K562 (cell line): ENCODE results near the gene CSDE1. TPM values are rescaled to one million over a fixed set of nuclear protein-coding genes. Genes with fewer than 3 reads are reported as not detected.

ENCODE experiments used
- ATAC-seq: fragments of 200-7000 bp; cut with Tn5 transposase; 3 replicates; pipeline ENCODE4 v1.9.1; 2020; ENCODE audit warnings: moderate library complexity
- BruUV-seq: library from RNA; stranded (reverse); fragments of 400-500 nt; replicated peaks from 2 replicates; lab custom pipeline; 2021; lab: Mats Ljungman, UMichigan
- CTCF ChIA-PET: fragments of 300-600 bp; formaldehyde crosslinking; extraction: SDS; loops from one replicate; lab custom pipeline; 2021; ENCODE audit warnings: low intra/inter-chr PET ratio; lab: Yijun Ruan, JAX
- POLR2A ChIA-PET: fragments of 300-600, 350-650 bp; sonication (Branson Sonifier 250); formaldehyde crosslinking; extraction: SDS; loops from one replicate; lab custom pipeline; 2021; ENCODE audit warnings: antibody characterized with exemption, inconsistent platforms; lab: Yijun Ruan, JAX
- DNase-seq, 4 experiments: peaks; one replicate each; pipeline versions ENCODE4 v3.0.0 to v3.0.0-alpha.2; 2011 to 2018; ENCODE audit warnings: low spot score in 3 of 4, mixed read lengths in 3 of 4; ENCODE audit errors: extremely low read depth in 1 of 4
- FAIRE-seq: peaks from 2 replicates; lab custom pipeline; 2011; peaks lifted over from hg19 to GRCh38; lab: Jason Lieb, UNC
- H2AFZ ChIP-seq: 2 replicates; pipeline ENCODE4 v1.6.0; 2011; ENCODE audit warnings: low read depth, low read length, control low read depth, inconsistent platforms
- H3K27ac ChIP-seq: fragments of 200-600 bp; 3 replicates; pipeline ENCODE4 v1.8.0; 2011; ENCODE audit warnings: low read depth, mild to moderate bottlenecking, control low read depth, inconsistent platforms, low read length, moderate library complexity, mixed read lengths; ENCODE audit errors: extremely low read depth
- H3K27me3 ChIP-seq, 2 experiments: fragments of 300-600 bp in 1 of 2; 2 replicates in 1 of 2; 3 replicates in 1 of 2; pipeline versions ENCODE4 v1.6.0 to v1.8.0; 2011; ENCODE audit warnings: inconsistent platforms in 2 of 2, low read length in 2 of 2, mild to moderate bottlenecking in 1 of 2, mixed read lengths in 1 of 2, moderate library complexity in 1 of 2; ENCODE audit not compliant: control insufficient read depth in 2 of 2, insufficient read depth in 2 of 2
- H3K36me3 ChIP-seq: fragments of 300-600 bp; 3 replicates; pipeline ENCODE4 v1.8.0; 2011; ENCODE audit warnings: mild to moderate bottlenecking, low read length, inconsistent platforms; ENCODE audit not compliant: control insufficient read depth, insufficient read depth
- H3K4me1 ChIP-seq, 2 experiments: fragments of 200-600 bp in 1 of 2; replicated peaks in 1 of 2; 2 replicates in 1 of 2; 3 replicates in 1 of 2; pipeline versions ENCODE4 v1.5.1 to v1.8.0; 2011; ENCODE audit warnings: inconsistent platforms in 2 of 2, low read length in 2 of 2, mild to moderate bottlenecking in 1 of 2, mixed read lengths in 1 of 2, moderate library complexity in 1 of 2; ENCODE audit not compliant: control insufficient read depth in 2 of 2, insufficient read depth in 2 of 2
- H3K4me2 ChIP-seq: 2 replicates; pipeline ENCODE4 v1.6.1; 2011; ENCODE audit warnings: low read length, control low read depth, inconsistent platforms, mixed read lengths; ENCODE audit not compliant: insufficient read depth
- H3K4me3 ChIP-seq: fragments of 200-600 bp; sonication (generic), shearing (Covaris generic); 2 replicates; pipeline ENCODE4 v1.5.1; 2016; ENCODE audit warnings: control low read depth, inconsistent platforms
- H3K79me2 ChIP-seq: fragments of 200-600 bp; 3 replicates; pipeline ENCODE4 v1.8.0; 2011; ENCODE audit warnings: low read length, inconsistent platforms; ENCODE audit not compliant: control insufficient read depth, insufficient read depth
- H3K9ac ChIP-seq, 2 experiments: 2 replicates each; pipeline versions ENCODE4 v1.6.0 to v1.6.1; 2011; ENCODE audit warnings: low read depth in 2 of 2, low read length in 2 of 2, control low read depth in 1 of 2, inconsistent platforms in 1 of 2, mild to moderate bottlenecking in 1 of 2, mixed read lengths in 1 of 2; ENCODE audit not compliant: insufficient read depth in 1 of 2
- H3K9me1 ChIP-seq: one replicate; pipeline ENCODE4 v1.6.0; 2011; ENCODE audit warnings: inconsistent platforms, mild to moderate bottlenecking, low read length, moderate library complexity; ENCODE audit not compliant: control insufficient read depth, insufficient read depth
- H3K9me3 ChIP-seq: replicated peaks from 2 replicates; pipeline ENCODE4 v1.5.1; 2011; ENCODE audit warnings: low read depth, low read length, inconsistent platforms; ENCODE audit not compliant: control insufficient read depth, insufficient read depth
- H4K20me1 ChIP-seq: replicated peaks from 2 replicates; pipeline ENCODE4 v1.6.1; 2011; ENCODE audit warnings: low read length, inconsistent platforms, mixed read lengths; ENCODE audit not compliant: control insufficient read depth, insufficient read depth
- CEBPB ChIP-seq: fragments of 450-650 bp; IDR thresholded peaks from 2 replicates; pipeline ENCODE4 v1.6.1; 2016; ENCODE audit warnings: missing genetic modification characterization, missing compliant biosample characterization
- PPARD ChIP-seq: fragments of 250-450 bp; sonication (Bioruptor Pico); IDR thresholded peaks from 2 replicates; pipeline ENCODE4 v1.8.0; 2022; ENCODE audit warnings: inconsistent platforms, mild to moderate bottlenecking, moderate library complexity
- RBM34 ChIP-seq: fragments of 200-400 bp; formaldehyde crosslinking; IDR thresholded peaks from 2 replicates; pipeline ENCODE4 v1.6.1; 2018; ENCODE audit warnings: low read length, borderline replicate concordance; ENCODE audit not compliant: insufficient read depth
- WGBS: fragments of 100-300 bp; shearing (Covaris generic); methylation state at CpG from one replicate; pipeline ENCODE4 v1.1.6; 2016; ENCODE audit warnings: low coverage, mixed read lengths; ENCODE audit not compliant: insufficient coverage; ENCODE audit errors: missing lambda C conversion rate; 5-methylcytosine and 5-hydroxymethylcytosine counted together
- in situ Hi-C: fragments of 300-500 bp; cut with MboI; formaldehyde crosslinking; loops from 4 replicates; pipeline ENCODE4 v1.15.0; 2018; ENCODE audit warnings: inconsistent platforms, mixed read lengths
- intact Hi-C: fragments of 100-400 bp; cut with micrococcal nuclease; formaldehyde crosslinking; loops from 2 replicates; pipeline ENCODE4 v1.14.2; 2022
- polyA plus RNA-seq, 8 experiments: library from polyadenylated mRNA; depleted of rRNA in 4 of 8; stranded (reverse) in 5 of 8; unstranded in 3 of 8; fragments of >200 nt; fragmentation: Nextera tagmentation in 2 of 8; fragmentation: Illumina TruSeq in 1 of 8; extraction: Ambion mirVana in 2 of 8; extraction: Trizol in 1 of 8; gene quantifications; 2 replicates each; pipeline versions ENCODE4 v1.2.1 to v1.2.3, GENCODE V29; 2011 to 2014; ENCODE audit warnings: inconsistent platforms in 1 of 8, missing spikeins in 1 of 8
- small RNA-seq: library from RNA; depleted of rRNA; stranded (forward); fragments of <200 nt; gene quantifications from one replicate; pipeline ENCODE3, GENCODE V24; 2014
- total RNA-seq, 7 experiments: library from RNA; depleted of rRNA in 6 of 7; stranded (reverse); fragments of >200 nt in 6 of 7; fragmentation: Illumina TruSeq in 2 of 7; extraction: Trizol in 2 of 7; gene quantifications; 2 replicates each; pipeline versions ENCODE4 v1.2.1 to v1.2.3, GENCODE V29; 2011 to 2021; ENCODE audit warnings: low replicate concordance in 1 of 7
- TF ChIP-seq, protein P1 (sequence below): fragments of 250-450 bp; sonication (Bioruptor Pico); IDR thresholded peaks from 2 replicates; pipeline ENCODE4 v1.5.0; 2020; ENCODE audit warnings: mild to moderate bottlenecking, borderline replicate concordance

The CSDE1 gene
- total and polyA plus RNA-seq, 9 of the 15 experiments (the other 6 are each of a cell fraction or from before 2014, with no cell fraction given) = 174 to 538 (median 403) TPM

DNA sequence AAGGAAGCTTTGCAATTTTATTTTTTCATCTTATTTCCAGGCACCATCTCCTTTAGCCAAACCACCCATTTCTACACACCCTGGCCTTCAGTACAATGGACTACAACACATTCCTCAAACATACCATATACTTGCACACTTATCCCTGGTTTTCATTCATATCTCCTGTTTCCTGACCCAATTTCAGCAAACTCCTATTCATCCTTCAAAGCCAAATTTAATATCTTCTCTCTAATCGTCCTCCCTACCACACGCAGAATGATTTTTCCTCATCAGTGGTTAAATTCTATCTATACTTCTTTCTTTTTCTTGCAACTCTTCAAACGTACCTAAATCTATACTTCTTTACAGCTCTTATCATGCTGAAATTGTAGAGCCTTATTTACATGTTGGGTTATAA, 90.8 kb downstream of the CSDE1 start:
- H3K4me2 ChIP-seq = no peak overlapping the region
- H3K79me2 ChIP-seq = no peaks in the 10 kb centered on the region
- DNase-seq = no peak
- BruUV-seq = no TSS peak
- no peak overlapping the region for H3K4me3 ChIP-seq
- no peaks in the 10 kb centered on the region for H3K36me3 ChIP-seq
- no peaks in the 10 kb centered on the region for H4K20me1 ChIP-seq
- H3K27me3 ChIP-seq = peaks cover 0 to 10% of the 10 kb centered on the region in 2 experiments; a peak in 2 of 5 replicates
- in situ Hi-C loops = no loop called here
- intact Hi-C loops = no loop called here
- peaks cover 4 to 13% of the 10 kb centered on the region in 2 experiments; a peak in 3 of 5 replicates for H3K4me1 ChIP-seq
- no peak overlapping the region for H3K27ac ChIP-seq
- H3K9ac ChIP-seq = no peak overlapping the region
- TF ChIP-seq, protein P1, sequence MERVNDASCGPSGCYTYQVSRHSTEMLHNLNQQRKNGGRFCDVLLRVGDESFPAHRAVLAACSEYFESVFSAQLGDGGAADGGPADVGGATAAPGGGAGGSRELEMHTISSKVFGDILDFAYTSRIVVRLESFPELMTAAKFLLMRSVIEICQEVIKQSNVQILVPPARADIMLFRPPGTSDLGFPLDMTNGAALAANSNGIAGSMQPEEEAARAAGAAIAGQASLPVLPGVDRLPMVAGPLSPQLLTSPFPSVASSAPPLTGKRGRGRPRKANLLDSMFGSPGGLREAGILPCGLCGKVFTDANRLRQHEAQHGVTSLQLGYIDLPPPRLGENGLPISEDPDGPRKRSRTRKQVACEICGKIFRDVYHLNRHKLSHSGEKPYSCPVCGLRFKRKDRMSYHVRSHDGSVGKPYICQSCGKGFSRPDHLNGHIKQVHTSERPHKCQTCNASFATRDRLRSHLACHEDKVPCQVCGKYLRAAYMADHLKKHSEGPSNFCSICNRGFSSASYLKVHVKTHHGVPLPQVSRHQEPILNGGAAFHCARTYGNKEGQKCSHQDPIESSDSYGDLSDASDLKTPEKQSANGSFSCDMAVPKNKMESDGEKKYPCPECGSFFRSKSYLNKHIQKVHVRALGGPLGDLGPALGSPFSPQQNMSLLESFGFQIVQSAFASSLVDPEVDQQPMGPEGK (CRISPR knock-in tag) = no peak
- TF ChIP-seq CEBPB (tag) = no peak
- no peak for TF ChIP-seq PPARD (CRISPR knock-in tag)
- TF ChIP-seq RBM34 = no peak
- no peak for ATAC-seq
- H3K9me3 ChIP-seq = no peaks in the 10 kb centered on the region
- no peak overlapping the region for H2AFZ ChIP-seq
- H3K9me1 ChIP-seq = no peaks in the 10 kb centered on the region
- CTCF ChIA-PET = no interaction called here
- 2% methylated on average over 3 of the region's 3 CpGs for WGBS
- POLR2A ChIA-PET = interaction anchor here (1.1 kb wide), 1 partner anchor 17 kb away, joined by 3 read pairs; no protein-coding TSS in a partner anchor
- FAIRE-seq = no peak

Small RNA genes lying within 50 kb of the gene (small RNA-seq; reads per million reads assigned to genes)
- gene RN7SL432P = not detected
- not detected for gene RNY1P13

Other genes with a start within 250 kb of the CSDE1 start
- 25.7 and 38.8 TPM in 2 replicates for gene TRIM33, start 246.8 kb downstream of the CSDE1 start, total RNA-seq (2014; rRNA removed)
- 44.5 and 47.8 TPM in 2 replicates for gene TRIM33, start 246.8 kb downstream of the CSDE1 start, total RNA-seq (2014; rRNA removed; fragmentation: Illumina TruSeq; extraction: Trizol)
- 55.2 and 58.4 TPM in 2 replicates for gene TRIM33, start 246.8 kb downstream of the CSDE1 start, total RNA-seq (2015; rRNA removed; fragmentation: Illumina TruSeq; extraction: Trizol)
- gene TRIM33, start 246.8 kb downstream of the CSDE1 start, total RNA-seq (2021) = 40.8 and 42.1 TPM in 2 replicates
- gene TRIM33, start 246.8 kb downstream of the CSDE1 start, polyA plus RNA-seq (2011; rRNA removed) = 41.3 and 48.5 TPM in 2 replicates
- gene TRIM33, start 246.8 kb downstream of the CSDE1 start, polyA plus RNA-seq (2014; fragmentation: Illumina TruSeq; extraction: Trizol) = 37.0 and 40.2 TPM in 2 replicates
- gene TRIM33, start 246.8 kb downstream of the CSDE1 start, polyA plus RNA-seq (2014; fragmentation: Nextera tagmentation; extraction: Ambion mirVana) = 10 to 100 TPM in 1 of 2 experiments, 1 to 10 TPM in 1; 9.3 to 12.6 TPM
- gene TRIM33, start 246.8 kb downstream of the CSDE1 start, polyA plus RNA-seq (2014; rRNA removed) = 19.2 and 20.3 TPM in 2 replicates
- gene BCAS2, start 176.4 kb downstream of the CSDE1 start, total RNA-seq (2014; rRNA removed) = 49.6 and 62.1 TPM in 2 replicates
- 92.1 and 107 TPM in 2 replicates for gene BCAS2, start 176.4 kb downstream of the CSDE1 start, total RNA-seq (2014; rRNA removed; fragmentation: Illumina TruSeq; extraction: Trizol)
- 77.1 and 81.1 TPM in 2 replicates for gene BCAS2, start 176.4 kb downstream of the CSDE1 start, total RNA-seq (2015; rRNA removed; fragmentation: Illumina TruSeq; extraction: Trizol)
- gene BCAS2, start 176.4 kb downstream of the CSDE1 start, total RNA-seq (2021) = 56.9 and 59.3 TPM in 2 replicates
- 47.4 and 71.4 TPM in 2 replicates for gene BCAS2, start 176.4 kb downstream of the CSDE1 start, polyA plus RNA-seq (2011; rRNA removed)
- 79.1 and 84.4 TPM in 2 replicates for gene BCAS2, start 176.4 kb downstream of the CSDE1 start, polyA plus RNA-seq (2014; fragmentation: Illumina TruSeq; extraction: Trizol)
- 100 to 1,000 TPM; 160 to 183 TPM for gene BCAS2, start 176.4 kb downstream of the CSDE1 start, polyA plus RNA-seq (2014; fragmentation: Nextera tagmentation; extraction: Ambion mirVana)
- gene BCAS2, start 176.4 kb downstream of the CSDE1 start, polyA plus RNA-seq (2014; rRNA removed) = 64.3 and 75.7 TPM in 2 replicates
- gene DENND2C, start 87.9 kb downstream of the CSDE1 start, total RNA-seq (2014; rRNA removed) = 0.16 and 0.23 TPM in 2 replicates
- 0.25 and 0.35 TPM in 2 replicates for gene DENND2C, start 87.9 kb downstream of the CSDE1 start, total RNA-seq (2014; rRNA removed; fragmentation: Illumina TruSeq; extraction: Trizol)
- 0.14 and 0.15 TPM in 2 replicates for gene DENND2C, start 87.9 kb downstream of the CSDE1 start, total RNA-seq (2015; rRNA removed; fragmentation: Illumina TruSeq; extraction: Trizol)
- gene DENND2C, start 87.9 kb downstream of the CSDE1 start, total RNA-seq (2021) = 0.11 TPM in 2 replicates
- gene DENND2C, start 87.9 kb downstream of the CSDE1 start, polyA plus RNA-seq (2011; rRNA removed) = 0.03 and 0.15 TPM in 2 replicates
- 0.10 and 0.15 TPM in 2 replicates for gene DENND2C, start 87.9 kb downstream of the CSDE1 start, polyA plus RNA-seq (2014; fragmentation: Illumina TruSeq; extraction: Trizol)
- gene DENND2C, start 87.9 kb downstream of the CSDE1 start, polyA plus RNA-seq (2014; fragmentation: Nextera tagmentation; extraction: Ambion mirVana) = under 1 TPM; 0.03 to 0.20 TPM
- 0.04 and 0.07 TPM in 2 replicates for gene DENND2C, start 87.9 kb downstream of the CSDE1 start, polyA plus RNA-seq (2014; rRNA removed)
- gene AMPD1, start 62.4 kb downstream of the CSDE1 start, total RNA-seq (2014; rRNA removed) = not detected in 2 replicates
- gene AMPD1, start 62.4 kb downstream of the CSDE1 start, total RNA-seq (2014; rRNA removed; fragmentation: Illumina TruSeq; extraction: Trizol) = not detected in 2 replicates
- gene AMPD1, start 62.4 kb downstream of the CSDE1 start, total RNA-seq (2015; rRNA removed; fragmentation: Illumina TruSeq; extraction: Trizol) = not detected in 2 replicates
- gene AMPD1, start 62.4 kb downstream of the CSDE1 start, total RNA-seq (2021) = not detected in 2 replicates
- gene AMPD1, start 62.4 kb downstream of the CSDE1 start, polyA plus RNA-seq (2011; rRNA removed) = 0.04 and 0.08 TPM in 2 replicates
- gene AMPD1, start 62.4 kb downstream of the CSDE1 start, polyA plus RNA-seq (2014; fragmentation: Illumina TruSeq; extraction: Trizol) = not detected in 2 replicates
- not detected for gene AMPD1, start 62.4 kb downstream of the CSDE1 start, polyA plus RNA-seq (2014; fragmentation: Nextera tagmentation; extraction: Ambion mirVana)
- gene AMPD1, start 62.4 kb downstream of the CSDE1 start, polyA plus RNA-seq (2014; rRNA removed) = 0.17 TPM in 1 of 2 replicates, not detected in the other
- gene NRAS, start 41.2 kb downstream of the CSDE1 start, total RNA-seq (2014; rRNA removed) = 48.8 and 54.0 TPM in 2 replicates
- 94.5 and 107 TPM in 2 replicates for gene NRAS, start 41.2 kb downstream of the CSDE1 start, total RNA-seq (2014; rRNA removed; fragmentation: Illumina TruSeq; extraction: Trizol)
- gene NRAS, start 41.2 kb downstream of the CSDE1 start, total RNA-seq (2015; rRNA removed; fragmentation: Illumina TruSeq; extraction: Trizol) = 75.7 and 84.1 TPM in 2 replicates
- gene NRAS, start 41.2 kb downstream of the CSDE1 start, total RNA-seq (2021) = 60.3 and 60.6 TPM in 2 replicates
- gene NRAS, start 41.2 kb downstream of the CSDE1 start, polyA plus RNA-seq (2011; rRNA removed) = 56.1 and 76.7 TPM in 2 replicates
- gene NRAS, start 41.2 kb downstream of the CSDE1 start, polyA plus RNA-seq (2014; fragmentation: Illumina TruSeq; extraction: Trizol) = 64.2 and 75.4 TPM in 2 replicates
- gene NRAS, start 41.2 kb downstream of the CSDE1 start, polyA plus RNA-seq (2014; fragmentation: Nextera tagmentation; extraction: Ambion mirVana) = 10 to 100 TPM; 58.2 to 79.7 TPM
- 40.7 and 49.0 TPM in 2 replicates for gene NRAS, start 41.2 kb downstream of the CSDE1 start, polyA plus RNA-seq (2014; rRNA removed)
- gene SIKE1, start 22.7 kb upstream of the CSDE1 start, total RNA-seq (2014; rRNA removed) = 144 and 145 TPM in 2 replicates
- gene SIKE1, start 22.7 kb upstream of the CSDE1 start, total RNA-seq (2014; rRNA removed; fragmentation: Illumina TruSeq; extraction: Trizol) = 80.2 and 84.5 TPM in 2 replicates
- gene SIKE1, start 22.7 kb upstream of the CSDE1 start, total RNA-seq (2015; rRNA removed; fragmentation: Illumina TruSeq; extraction: Trizol) = 63.6 and 67.4 TPM in 2 replicates
- 76.3 and 80.8 TPM in 2 replicates for gene SIKE1, start 22.7 kb upstream of the CSDE1 start, total RNA-seq (2021)
- 91.1 and 98.0 TPM in 2 replicates for gene SIKE1, start 22.7 kb upstream of the CSDE1 start, polyA plus RNA-seq (2011; rRNA removed)
- gene SIKE1, start 22.7 kb upstream of the CSDE1 start, polyA plus RNA-seq (2014; fragmentation: Illumina TruSeq; extraction: Trizol) = 45.9 and 56.3 TPM in 2 replicates
- gene SIKE1, start 22.7 kb upstream of the CSDE1 start, polyA plus RNA-seq (2014; fragmentation: Nextera tagmentation; extraction: Ambion mirVana) = 10 to 100 TPM; 21.8 to 31.4 TPM
- gene SIKE1, start 22.7 kb upstream of the CSDE1 start, polyA plus RNA-seq (2014; rRNA removed) = 103 TPM in 2 replicates
- gene SYCP1, start 96.9 kb upstream of the CSDE1 start, total RNA-seq (2014; rRNA removed) = not detected in 2 replicates
- gene SYCP1, start 96.9 kb upstream of the CSDE1 start, total RNA-seq (2014; rRNA removed; fragmentation: Illumina TruSeq; extraction: Trizol) = not detected in 2 replicates
- gene SYCP1, start 96.9 kb upstream of the CSDE1 start, total RNA-seq (2015; rRNA removed; fragmentation: Illumina TruSeq; extraction: Trizol) = not detected in 2 replicates
- not detected in 2 replicates for gene SYCP1, start 96.9 kb upstream of the CSDE1 start, total RNA-seq (2021)
- not detected in 2 replicates for gene SYCP1, start 96.9 kb upstream of the CSDE1 start, polyA plus RNA-seq (2011; rRNA removed)
- not detected in 2 replicates for gene SYCP1, start 96.9 kb upstream of the CSDE1 start, polyA plus RNA-seq (2014; fragmentation: Illumina TruSeq; extraction: Trizol)
- not detected for gene SYCP1, start 96.9 kb upstream of the CSDE1 start, polyA plus RNA-seq (2014; fragmentation: Nextera tagmentation; extraction: Ambion mirVana)
- gene SYCP1, start 96.9 kb upstream of the CSDE1 start, polyA plus RNA-seq (2014; rRNA removed) = not detected in 2 replicates